ENCODE data around the gene KLHL4.

KLHL4 gene

DNA sequence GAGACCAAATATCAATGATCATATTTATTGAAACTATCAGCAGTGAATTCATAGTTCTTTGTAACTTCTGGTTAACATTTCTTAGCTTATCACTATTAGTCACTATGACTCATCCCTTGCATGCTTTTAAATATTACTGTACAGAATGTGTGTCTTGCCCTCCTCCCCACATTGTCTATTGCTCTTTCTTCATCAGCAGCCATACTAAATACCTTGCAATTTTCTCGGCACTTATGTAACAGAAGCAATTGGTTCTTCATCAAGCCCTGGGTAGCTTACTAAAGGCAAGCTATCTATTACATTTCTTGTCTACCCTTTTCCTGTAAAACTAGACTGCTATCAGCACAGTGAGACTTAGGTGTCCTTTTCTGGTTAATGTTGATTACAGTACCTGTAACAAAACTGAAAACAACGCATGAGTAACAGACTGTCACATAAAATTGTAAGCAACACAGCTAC, 8.2 kb downstream of the KLHL4 start:
- no peak for DNase-seq (ENCODE audit: low read depth, low spot score)
- no peaks in the 10 kb centered on the region for H3K36me3 ChIP-seq (ENCODE audit: insufficient read depth, insufficient read length, low read length)
- TF ChIP-seq ZNF274 (IDR thresholded peaks at IDR 0.05; ENCODE audit: low read depth, low read length) (no peak), YY1 (IDR thresholded peaks at IDR 0.05; ENCODE audit: insufficient read depth, insufficient read length) (no peak), SUZ12 (IDR thresholded peaks at IDR 0.05; ENCODE audit: extremely low read depth, insufficient read depth, insufficient read length) (no peak)
- no peaks in the 10 kb centered on the region for H3K4me1 ChIP-seq (ENCODE audit: insufficient read depth, insufficient read length)
- H3K9ac ChIP-seq (ENCODE audit: insufficient read length, low read depth), result no peak overlapping the region
- no peaks in the 10 kb centered on the region for H3K9me3 ChIP-seq (ENCODE audit: insufficient read depth, low read length)
- no peak overlapping the region for H3K4me3 ChIP-seq (ENCODE audit: insufficient read length, low read depth)
- H3K27me3 ChIP-seq (ENCODE audit: insufficient read depth, insufficient read length), result no peaks in the 10 kb centered on the region

DNA sequence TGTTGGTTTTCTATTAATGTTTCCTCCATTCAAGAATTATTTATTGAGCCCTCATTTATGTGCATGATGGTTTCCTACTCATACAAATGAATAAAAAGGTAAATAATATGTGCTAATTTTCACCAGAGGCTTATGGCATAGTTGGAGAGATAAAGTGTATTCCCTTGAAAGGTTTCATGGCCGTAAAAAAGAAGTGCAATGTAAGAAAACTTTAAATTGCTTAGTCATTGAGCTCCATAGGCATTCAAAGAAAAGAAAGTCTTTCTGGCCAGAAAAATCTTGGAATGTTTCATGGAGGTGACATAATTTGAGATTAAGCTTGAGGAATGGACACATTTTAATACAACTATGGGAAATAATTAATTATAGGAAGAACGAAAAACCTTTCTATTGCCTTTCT, 8.7 kb downstream of the KLHL4 start:
- no peak for DNase-seq (ENCODE audit: low read depth, low spot score)

DNA sequence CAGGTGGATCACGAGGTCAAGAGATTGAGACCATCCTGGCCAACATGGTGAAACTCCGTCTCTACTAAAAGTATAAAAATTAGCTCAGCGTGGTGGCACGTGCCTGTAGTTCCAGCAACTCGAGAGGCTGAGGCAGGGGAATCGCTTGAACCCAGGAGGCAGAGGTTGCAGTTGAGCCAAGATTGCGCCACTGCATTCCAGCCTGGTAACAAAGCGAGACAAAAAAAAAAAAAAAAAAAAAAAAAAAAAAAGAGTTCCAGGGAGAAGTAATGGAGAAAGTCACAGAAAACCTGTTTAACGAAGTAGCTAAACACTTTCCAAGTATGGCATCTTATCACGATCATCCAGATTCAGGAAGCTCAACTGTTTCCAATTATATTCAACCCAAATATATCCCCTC, 10.9 kb downstream of the KLHL4 start:
- TF ChIP-seq ZNF274 (IDR thresholded peaks at IDR 0.05; ENCODE audit: low read depth, low read length), result no peak
- H3K4me3 ChIP-seq (ENCODE audit: insufficient read length, low read depth), result no peak overlapping the region
- no peaks in the 10 kb centered on the region for H3K4me1 ChIP-seq (ENCODE audit: insufficient read depth, insufficient read length)
- no peaks in the 10 kb centered on the region for H3K27me3 ChIP-seq (ENCODE audit: insufficient read depth, insufficient read length)
- H3K9ac ChIP-seq (ENCODE audit: insufficient read length, low read depth), result no peak overlapping the region
- no peaks in the 10 kb centered on the region for H3K9me3 ChIP-seq (ENCODE audit: insufficient read depth, low read length)
- no peaks in the 10 kb centered on the region for H3K36me3 ChIP-seq (ENCODE audit: insufficient read depth, insufficient read length, low read length)
- DNase-seq (ENCODE audit: low read depth, low spot score), result no peak

More for the DNA sequence above, 8.7 kb downstream of the KLHL4 start:
- Histone ChIP-seq H3K4me3 (ENCODE audit: insufficient read length, low read depth) (no peak overlapping the region), H3K4me1 (ENCODE audit: insufficient read depth, insufficient read length) (no peaks in the 10 kb centered on the region), H3K9ac (ENCODE audit: insufficient read length, low read depth) (no peak overlapping the region), H3K9me3 (ENCODE audit: insufficient read depth, low read length) (no peaks in the 10 kb centered on the region), H3K27me3 (ENCODE audit: insufficient read depth, insufficient read length) (no peaks in the 10 kb centered on the region), H3K36me3 (ENCODE audit: insufficient read depth, insufficient read length, low read length) (no peaks in the 10 kb centered on the region)
- TF ChIP-seq YY1 (IDR thresholded peaks at IDR 0.05; ENCODE audit: insufficient read depth, insufficient read length) (no peak), ZNF274 (IDR thresholded peaks at IDR 0.05; ENCODE audit: low read depth, low read length) (no peak), SUZ12 (IDR thresholded peaks at IDR 0.05; ENCODE audit: extremely low read depth, insufficient read depth, insufficient read length) (no peak)

DNA sequence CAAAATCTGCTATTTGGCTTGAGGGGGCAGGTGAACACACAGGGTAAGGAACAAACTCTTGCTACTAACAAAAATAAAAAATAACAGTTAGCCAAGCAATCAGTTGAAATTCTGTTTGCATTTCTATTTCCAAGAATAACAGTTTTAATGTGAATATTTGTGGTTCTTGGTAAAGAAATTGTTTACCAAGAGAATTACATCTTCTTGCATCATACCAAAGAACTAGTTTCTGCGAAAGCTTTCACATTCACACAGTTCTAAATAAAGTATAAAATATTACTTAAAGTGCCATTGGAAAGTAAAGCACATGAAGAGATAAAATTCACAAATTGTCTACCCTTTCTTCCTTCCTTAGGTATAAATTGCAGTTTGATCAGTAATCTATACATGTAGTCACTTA, 54.4 kb downstream of the KLHL4 start:
- Histone ChIP-seq H3K4me1 (ENCODE audit: insufficient read depth, insufficient read length) (no peaks in the 10 kb centered on the region), H3K9ac (ENCODE audit: insufficient read length, low read depth) (no peak overlapping the region), H3K36me3 (ENCODE audit: insufficient read depth, insufficient read length, low read length) (no peaks in the 10 kb centered on the region), H3K9me3 (ENCODE audit: insufficient read depth, low read length) (no peaks in the 10 kb centered on the region), H3K27me3 (ENCODE audit: insufficient read depth, insufficient read length) (no peaks in the 10 kb centered on the region), H3K4me3 (ENCODE audit: insufficient read length, low read depth) (no peak overlapping the region)
- no peak for DNase-seq (ENCODE audit: low read depth, low spot score)
- TF ChIP-seq SUZ12 (IDR thresholded peaks at IDR 0.05; ENCODE audit: extremely low read depth, insufficient read depth, insufficient read length) (no peak), YY1 (IDR thresholded peaks at IDR 0.05; ENCODE audit: insufficient read depth, insufficient read length) (no peak), ZNF274 (IDR thresholded peaks at IDR 0.05; ENCODE audit: low read depth, low read length) (no peak)

DNA sequence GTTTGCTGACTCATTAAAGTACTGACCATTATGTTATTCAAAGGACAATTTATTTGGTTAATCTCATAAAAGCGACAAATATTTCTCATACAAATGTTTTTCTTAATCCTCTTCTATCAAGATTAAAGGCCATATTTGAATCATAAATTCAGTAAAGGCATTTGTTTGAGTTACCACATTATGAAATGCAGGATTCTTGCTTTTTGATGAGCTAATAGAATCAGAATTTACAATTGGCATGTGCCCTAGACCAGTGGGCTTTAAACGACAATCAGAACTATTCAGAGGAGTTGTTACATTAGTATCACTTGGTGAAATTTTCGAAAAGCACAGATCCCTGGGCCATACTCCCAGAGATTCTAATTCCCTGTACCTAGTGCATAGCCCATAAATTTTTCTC, 55.3 kb downstream of the KLHL4 start:
- no peak overlapping the region for H3K9ac ChIP-seq (ENCODE audit: insufficient read length, low read depth)
- no peak overlapping the region for H3K4me3 ChIP-seq (ENCODE audit: insufficient read length, low read depth)
- H3K36me3 ChIP-seq (ENCODE audit: insufficient read depth, insufficient read length, low read length), result no peaks in the 10 kb centered on the region
- H3K9me3 ChIP-seq (ENCODE audit: insufficient read depth, low read length), result no peaks in the 10 kb centered on the region
- no peak for TF ChIP-seq SUZ12 (IDR thresholded peaks at IDR 0.05; ENCODE audit: extremely low read depth, insufficient read depth, insufficient read length)
- TF ChIP-seq YY1 (IDR thresholded peaks at IDR 0.05; ENCODE audit: insufficient read depth, insufficient read length), result no peak
- TF ChIP-seq ZNF274 (IDR thresholded peaks at IDR 0.05; ENCODE audit: low read depth, low read length), result no peak
- DNase-seq (ENCODE audit: low read depth, low spot score), result no peak
- H3K27me3 ChIP-seq (ENCODE audit: insufficient read depth, insufficient read length), result no peaks in the 10 kb centered on the region
- no peaks in the 10 kb centered on the region for H3K4me1 ChIP-seq (ENCODE audit: insufficient read depth, insufficient read length)

DNA sequence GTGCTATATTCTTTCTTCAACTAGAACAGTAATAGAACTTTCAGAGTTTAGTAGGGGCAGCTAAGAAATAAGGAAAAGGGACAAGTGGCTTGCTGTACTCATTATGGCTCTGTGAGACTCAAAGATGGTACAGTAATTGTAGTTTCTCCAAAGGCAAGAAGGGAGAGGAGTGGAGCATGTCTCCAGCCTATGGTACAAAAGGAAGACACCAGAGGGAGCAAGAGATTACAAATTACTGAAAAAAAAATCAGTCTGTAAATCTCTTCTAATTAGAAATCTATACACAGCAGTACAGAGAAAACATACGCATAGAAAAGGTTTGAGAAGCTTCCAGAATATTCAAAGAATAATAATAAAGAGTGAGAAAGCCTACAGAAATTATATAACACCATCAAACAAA, 61.4 kb downstream of the KLHL4 start:
- Histone ChIP-seq H3K36me3 (ENCODE audit: insufficient read depth, insufficient read length, low read length) (no peaks in the 10 kb centered on the region), H3K4me1 (ENCODE audit: insufficient read depth, insufficient read length) (no peaks in the 10 kb centered on the region), H3K4me3 (ENCODE audit: insufficient read length, low read depth) (no peak overlapping the region), H3K27me3 (ENCODE audit: insufficient read depth, insufficient read length) (no peaks in the 10 kb centered on the region), H3K9ac (ENCODE audit: insufficient read length, low read depth) (no peak overlapping the region), H3K9me3 (ENCODE audit: insufficient read depth, low read length) (no peaks in the 10 kb centered on the region)
- no peak for DNase-seq (ENCODE audit: low read depth, low spot score)
- TF ChIP-seq YY1 (IDR thresholded peaks at IDR 0.05; ENCODE audit: insufficient read depth, insufficient read length) (no peak), ZNF274 (IDR thresholded peaks at IDR 0.05; ENCODE audit: low read depth, low read length) (no peak), SUZ12 (IDR thresholded peaks at IDR 0.05; ENCODE audit: extremely low read depth, insufficient read depth, insufficient read length) (no peak)

DNA sequence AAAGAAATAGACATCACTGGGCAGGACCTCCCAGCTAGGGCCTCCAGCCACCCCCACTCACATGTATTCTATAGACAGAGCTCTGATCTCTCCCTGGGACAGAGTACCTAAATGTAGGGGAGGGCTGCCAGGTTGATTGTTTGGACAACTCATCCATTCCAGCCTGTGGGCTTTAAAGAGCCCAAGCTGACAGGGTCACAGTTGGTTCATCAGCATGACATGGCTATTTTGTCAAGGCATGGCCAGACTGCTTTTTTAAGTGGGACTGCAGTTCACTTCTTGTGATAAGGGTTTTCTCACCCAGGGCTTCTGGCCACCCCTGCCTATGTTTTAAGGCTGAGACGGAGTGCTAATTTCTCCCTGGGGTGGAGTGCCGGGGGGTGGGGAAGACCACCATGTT, 63.3 kb downstream of the KLHL4 start:
- TF ChIP-seq ZNF274 (IDR thresholded peaks at IDR 0.05; ENCODE audit: low read depth, low read length) (no peak), YY1 (IDR thresholded peaks at IDR 0.05; ENCODE audit: insufficient read depth, insufficient read length) (no peak), SUZ12 (IDR thresholded peaks at IDR 0.05; ENCODE audit: extremely low read depth, insufficient read depth, insufficient read length) (no peak)
- DNase-seq (ENCODE audit: low read depth, low spot score), result no peak
- no peaks in the 10 kb centered on the region for H3K4me1 ChIP-seq (ENCODE audit: insufficient read depth, insufficient read length)
- no peak overlapping the region for H3K4me3 ChIP-seq (ENCODE audit: insufficient read length, low read depth)
- no peaks in the 10 kb centered on the region for H3K27me3 ChIP-seq (ENCODE audit: insufficient read depth, insufficient read length)
- no peaks in the 10 kb centered on the region for H3K9me3 ChIP-seq (ENCODE audit: insufficient read depth, low read length)
- H3K9ac ChIP-seq (ENCODE audit: insufficient read length, low read depth), result no peak overlapping the region
- H3K36me3 ChIP-seq (ENCODE audit: insufficient read depth, insufficient read length, low read length), result no peaks in the 10 kb centered on the region

DNA sequence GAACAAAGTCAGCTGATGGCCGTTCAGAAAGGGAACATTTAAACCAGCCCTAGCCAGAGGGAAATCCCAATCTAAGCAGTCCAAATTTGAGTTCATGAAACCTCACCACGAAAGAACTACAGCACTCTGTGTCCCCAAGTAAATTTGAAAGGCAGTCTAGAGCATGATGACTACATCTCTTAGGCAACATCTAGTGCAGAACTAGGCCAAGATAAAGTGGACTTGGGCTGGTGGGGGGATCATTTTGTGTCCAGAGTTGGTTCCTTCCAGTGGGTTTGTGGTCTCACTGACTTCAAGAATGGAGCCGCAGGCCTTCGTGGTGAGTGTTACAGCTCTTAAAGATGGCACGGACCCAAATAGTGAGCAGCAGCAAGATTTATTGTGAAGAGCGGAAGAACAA, 64.9 kb downstream of the KLHL4 start:
- Histone ChIP-seq H3K27me3 (ENCODE audit: insufficient read depth, insufficient read length) (no peaks in the 10 kb centered on the region), H3K4me3 (ENCODE audit: insufficient read length, low read depth) (no peak overlapping the region), H3K36me3 (ENCODE audit: insufficient read depth, insufficient read length, low read length) (no peaks in the 10 kb centered on the region), H3K9me3 (ENCODE audit: insufficient read depth, low read length) (no peaks in the 10 kb centered on the region), H3K9ac (ENCODE audit: insufficient read length, low read depth) (no peak overlapping the region), H3K4me1 (ENCODE audit: insufficient read depth, insufficient read length) (no peaks in the 10 kb centered on the region)
- DNase-seq (ENCODE audit: low read depth, low spot score), result no peak
- TF ChIP-seq ZNF274 (IDR thresholded peaks at IDR 0.05; ENCODE audit: low read depth, low read length) (no peak), SUZ12 (IDR thresholded peaks at IDR 0.05; ENCODE audit: extremely low read depth, insufficient read depth, insufficient read length) (no peak)

Data from NT2/D1 (cell line).